MM.1S (cell line): ENCODE data around the gene FUT2.

ENCODE experiments used
- EZH2 ChIP-seq: fragments of 300-600 bp; sonication (generic); optimal IDR thresholded peaks from 2 replicates; pipeline ENCODE3; 2017; ENCODE audit warnings: low read depth, mild to moderate bottlenecking, antibody characterized with exemption, low read length, mixed read lengths
- TF ChIP-seq, protein P1 (sequence below): fragments of 300-600 bp; sonication (generic); IDR thresholded peaks from 2 replicates; pipeline ENCODE4 v1.5.1; 2016; ENCODE audit warnings: antibody characterized with exemption, low read length, mixed read lengths

DNA sequence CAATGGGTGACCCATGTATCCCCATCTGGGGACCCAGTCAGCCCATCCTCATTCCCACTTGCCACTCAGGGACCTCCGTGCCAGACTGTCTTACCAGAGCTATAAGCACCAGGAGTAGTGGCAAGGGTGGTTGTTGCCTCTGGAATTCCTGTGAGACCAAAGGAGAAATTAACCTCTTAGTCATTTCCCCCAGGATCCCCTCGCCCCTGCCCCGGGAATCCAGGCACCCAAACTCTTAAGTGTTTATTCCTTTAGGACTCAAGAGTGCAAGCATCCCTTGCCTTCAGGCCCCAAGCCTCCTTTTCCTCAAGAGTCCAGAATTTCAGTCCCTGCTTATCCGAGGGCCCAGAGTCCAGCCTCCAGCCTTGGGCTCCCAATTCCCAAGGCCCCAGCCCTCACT, 32.1 kb upstream of the FUT2 start:
- TF ChIP-seq, protein P1, sequence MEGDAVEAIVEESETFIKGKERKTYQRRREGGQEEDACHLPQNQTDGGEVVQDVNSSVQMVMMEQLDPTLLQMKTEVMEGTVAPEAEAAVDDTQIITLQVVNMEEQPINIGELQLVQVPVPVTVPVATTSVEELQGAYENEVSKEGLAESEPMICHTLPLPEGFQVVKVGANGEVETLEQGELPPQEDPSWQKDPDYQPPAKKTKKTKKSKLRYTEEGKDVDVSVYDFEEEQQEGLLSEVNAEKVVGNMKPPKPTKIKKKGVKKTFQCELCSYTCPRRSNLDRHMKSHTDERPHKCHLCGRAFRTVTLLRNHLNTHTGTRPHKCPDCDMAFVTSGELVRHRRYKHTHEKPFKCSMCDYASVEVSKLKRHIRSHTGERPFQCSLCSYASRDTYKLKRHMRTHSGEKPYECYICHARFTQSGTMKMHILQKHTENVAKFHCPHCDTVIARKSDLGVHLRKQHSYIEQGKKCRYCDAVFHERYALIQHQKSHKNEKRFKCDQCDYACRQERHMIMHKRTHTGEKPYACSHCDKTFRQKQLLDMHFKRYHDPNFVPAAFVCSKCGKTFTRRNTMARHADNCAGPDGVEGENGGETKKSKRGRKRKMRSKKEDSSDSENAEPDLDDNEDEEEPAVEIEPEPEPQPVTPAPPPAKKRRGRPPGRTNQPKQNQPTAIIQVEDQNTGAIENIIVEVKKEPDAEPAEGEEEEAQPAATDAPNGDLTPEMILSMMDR = no peak
- TF ChIP-seq EZH2 = no peak
